Thyroid gland (tissue), 4 donors: Measurements from ENCODE around the gene KRTAP9-7.

ENCODE experiments used
- CTCF ChIP-seq, 6 experiments: fragments of 200-600 bp in 3 of 6; fragments of 450-650 bp in 3 of 6; sonication (generic) in 3 of 6; IDR thresholded peaks; one replicate each; pipeline ENCODE4 v1.5.1; 2016 to 2019; ENCODE audit warnings: antibody characterized with exemption in 6 of 6, mild to moderate bottlenecking in 2 of 6, inconsistent platforms in 1 of 6, moderate library complexity in 1 of 6
- POLR2A ChIP-seq, 2 donors: fragments of 450-650 bp; IDR thresholded peaks; one replicate each; pipeline ENCODE4 v1.6.1; 2017; ENCODE audit warnings: antibody characterized with exemption in 2 of 2, mild to moderate bottlenecking in 2 of 2, moderate library complexity in 1 of 2

GRCh38 chr17:41287050-41287449, 11.6 kb downstream of the KRTAP9-7 start:
- TF ChIP-seq CTCF (IDR thresholded peaks at IDR 0.05): no peak
- TF ChIP-seq POLR2A (IDR thresholded peaks at IDR 0.05): no peak
